SK-N-SH (cell line): ENCODE measurements around the gene PRKACB. TPM values are rescaled to one million over a fixed set of nuclear protein-coding genes. Genes with fewer than 3 reads are reported as not detected.

Source experiments
- CTCF ChIA-PET: fragments of 300-600, 350-600 bp; formaldehyde crosslinking; extraction: SDS; loops from one replicate; lab custom pipeline; 2021; lab: Yijun Ruan, JAX
- POLR2A ChIA-PET: fragments of 350-600 bp; sonication (Branson Sonifier 250); formaldehyde crosslinking; extraction: SDS; loops from one replicate; lab custom pipeline; 2020; ENCODE audit warnings: antibody characterized with exemption, inconsistent platforms; lab: Yijun Ruan, JAX
- DNase-seq: peaks from one replicate; pipeline ENCODE4 v3.0.0; 2012
- H2AFZ ChIP-seq: fragments of 200-600 bp; sonication (generic); 2 replicates; pipeline ENCODE4 v1.8.1; 2016; ENCODE audit warnings: antibody characterized with exemption, mild to moderate bottlenecking, low read depth
- H3F3A ChIP-seq: fragments of 200-600 bp; sonication (generic); replicated peaks from 2 replicates; pipeline ENCODE3; 2016; ENCODE audit warnings: antibody characterized with exemption, mild to moderate bottlenecking; ENCODE audit not compliant: insufficient read depth
- H3K27ac ChIP-seq, 2 experiments: fragments of 200-500 bp in 1 of 2; fragments of 200-600 bp in 1 of 2; sonication (Bioruptor generic) in 1 of 2; sonication (generic), shearing (Covaris generic) in 1 of 2; 2 replicates each; pipeline versions ENCODE4 v1.5.1 to v1.6.1; 2014 to 2016; ENCODE audit warnings: low read depth in 2 of 2, inconsistent platforms in 1 of 2, low read length in 1 of 2, mild to moderate bottlenecking in 1 of 2, mixed read lengths in 1 of 2
- H3K27me3 ChIP-seq: fragments of 200-600 bp; sonication (generic), shearing (Covaris generic); 2 replicates; pipeline ENCODE4 v1.6.1; 2016; ENCODE audit warnings: mixed run types; ENCODE audit not compliant: insufficient read depth
- H3K36me3 ChIP-seq, 2 experiments: fragments of 200-500 bp in 1 of 2; fragments of 200-600 bp in 1 of 2; sonication (Bioruptor generic) in 1 of 2; sonication (generic) in 1 of 2; replicated peaks in 1 of 2; 2 replicates each; pipeline versions ENCODE3 to v1.5.1; 2014 to 2016; ENCODE audit warnings: low read length in 1 of 2, mild to moderate bottlenecking in 1 of 2; ENCODE audit not compliant: insufficient read depth in 2 of 2, control insufficient read depth in 1 of 2
- H3K4me1 ChIP-seq, 2 experiments: fragments of 200-500 bp in 1 of 2; fragments of 200-600 bp in 1 of 2; sonication (Bioruptor generic) in 1 of 2; sonication (generic), shearing (Covaris generic) in 1 of 2; 2 replicates each; pipeline versions ENCODE4 v1.5.1 to v1.6.1; 2014 to 2016; ENCODE audit warnings: low read depth in 1 of 2, low read length in 1 of 2, mixed run types in 1 of 2; ENCODE audit not compliant: insufficient read depth in 2 of 2, control insufficient read depth in 1 of 2
- H3K4me2 ChIP-seq: fragments of 200-600 bp; sonication (generic), shearing (Covaris generic); 2 replicates; pipeline ENCODE4 v1.6.1; 2017; ENCODE audit warnings: mixed run types
- H3K4me3 ChIP-seq, 2 experiments: fragments of 200-500 bp in 1 of 2; fragments of 200-600 bp in 1 of 2; sonication (Bioruptor generic) in 1 of 2; sonication (generic), shearing (Covaris generic) in 1 of 2; 2 replicates each; pipeline versions ENCODE4 v1.5.1 to v1.8.1; 2014 to 2016; ENCODE audit warnings: low read depth in 2 of 2, inconsistent platforms in 1 of 2, low read length in 1 of 2, mild to moderate bottlenecking in 1 of 2, mixed read lengths in 1 of 2, moderate library complexity in 1 of 2
- H3K79me2 ChIP-seq: fragments of 200-600 bp; sonication (generic); 2 replicates; pipeline ENCODE4 v1.8.1; 2017; ENCODE audit warnings: mild to moderate bottlenecking; ENCODE audit not compliant: insufficient read depth
- H3K9ac ChIP-seq: fragments of 200-600 bp; sonication (generic); 2 replicates; pipeline ENCODE4 v1.6.1; 2017; ENCODE audit warnings: mixed run types
- H3K9me2 ChIP-seq: fragments of 200-600 bp; sonication (generic); 2 replicates; pipeline ENCODE4 v1.6.1; 2017; ENCODE audit warnings: mixed run types
- H3K9me3 ChIP-seq: fragments of 200-600 bp; sonication (generic); 2 replicates; pipeline ENCODE4 v1.6.1; 2017; ENCODE audit warnings: mixed run types, mild to moderate bottlenecking, moderate library complexity
- H4K20me1 ChIP-seq: fragments of 200-600 bp; sonication (generic); 2 replicates; pipeline ENCODE4 v1.6.1; 2017; ENCODE audit warnings: mild to moderate bottlenecking, mixed run types; ENCODE audit not compliant: insufficient read depth
- CHD2 ChIP-seq: fragments of 150-350 bp; IDR thresholded peaks from 2 replicates; pipeline ENCODE4 v1.6.1; 2018; ENCODE audit warnings: low read length; ENCODE audit not compliant: partially characterized antibody
- EP300 ChIP-seq, 2 experiments: IDR thresholded peaks; 2 replicates each; pipeline versions ENCODE4 v1.4.0 to v1.6.1; 2012; ENCODE audit warnings: borderline replicate concordance in 1 of 2, low read depth in 1 of 2, low read length in 1 of 2
- FOSL2 ChIP-seq: IDR thresholded peaks from 2 replicates; pipeline ENCODE4 v1.4.0; 2012; ENCODE audit warnings: low read depth, mild to moderate bottlenecking, moderate library complexity, borderline replicate concordance
- FOXJ3 ChIP-seq: sonication (generic); formaldehyde crosslinking; IDR thresholded peaks from 2 replicates; pipeline ENCODE4 v1.5.1; 2020; ENCODE audit warnings: mild to moderate bottlenecking, missing genetic modification reagents
- FOXM1 ChIP-seq: IDR thresholded peaks from 2 replicates; pipeline ENCODE4 v1.4.0; 2012; ENCODE audit warnings: low read depth, mild to moderate bottlenecking
- GABPA ChIP-seq: IDR thresholded peaks from 2 replicates; pipeline ENCODE4 v1.4.0; 2012; ENCODE audit warnings: low read depth, mild to moderate bottlenecking
- IRF3 ChIP-seq: fragments of 150-350 bp; IDR thresholded peaks from 2 replicates; pipeline ENCODE4 v1.6.1; 2016; ENCODE audit warnings: mild to moderate bottlenecking, low read depth, low read length
- MAX ChIP-seq: IDR thresholded peaks from 2 replicates; pipeline ENCODE4 v1.4.0; 2012; ENCODE audit warnings: low read depth
- MXI1 ChIP-seq: IDR thresholded peaks from 2 replicates; pipeline ENCODE4 v1.6.1; 2012; ENCODE audit warnings: mild to moderate bottlenecking, low read depth, low read length, improper control_type of control experiment
- NFIC ChIP-seq: IDR thresholded peaks from 2 replicates; pipeline ENCODE4 v1.4.0; 2012; ENCODE audit warnings: borderline replicate concordance
- RAD21 ChIP-seq: IDR thresholded peaks from 2 replicates; pipeline ENCODE4 v1.6.1; 2012; ENCODE audit warnings: mild to moderate bottlenecking, low read length
- REST ChIP-seq: IDR thresholded peaks from 2 replicates; pipeline ENCODE4 v1.6.1; 2012; ENCODE audit warnings: mild to moderate bottlenecking, low read depth, low read length, moderate library complexity
- RFX5 ChIP-seq: IDR thresholded peaks from 2 replicates; pipeline ENCODE4 v1.6.1; 2012; ENCODE audit warnings: mild to moderate bottlenecking, improper control_type of control experiment, low read length
- RXRA ChIP-seq: IDR thresholded peaks from 2 replicates; pipeline ENCODE4 v1.4.0; 2012; ENCODE audit warnings: low read depth, mild to moderate bottlenecking, borderline replicate concordance
- SMC3 ChIP-seq: IDR thresholded peaks from 2 replicates; pipeline ENCODE4 v1.6.1; 2012; ENCODE audit warnings: low read depth, low read length, improper control_type of control experiment
- USF2 ChIP-seq: fragments of 150-350 bp; IDR thresholded peaks from 2 replicates; pipeline ENCODE4 v1.6.1; 2017; ENCODE audit warnings: antibody characterized with exemption, low read length, low read depth, borderline replicate concordance
- YY1 ChIP-seq: IDR thresholded peaks from 2 replicates; pipeline ENCODE4 v1.4.0; 2012; ENCODE audit warnings: low read depth, mild to moderate bottlenecking
- WGBS: methylation state at CpG from one replicate; pipeline ENCODE4 v1.1.6; 2017; ENCODE audit warnings: low lambda C conversion rate; 5-methylcytosine and 5-hydroxymethylcytosine counted together
- polyA plus RNA-seq, 3 experiments: library from polyadenylated mRNA; depleted of rRNA; stranded (reverse); fragments of >200 nt; gene quantifications; 2 replicates each; pipeline ENCODE4 v1.2.3, GENCODE V29; 2012

Gene PRKACB
- polyA plus RNA-seq, 1 of the 3 experiments (the other 2 are of a cell fraction) = 7.5 TPM

- H3K9me3 ChIP-seq = no peaks in the 10 kb centered on the region
- POLR2A ChIA-PET = no interaction called here
- no peak for DNase-seq
- no peaks in the 10 kb centered on the region for H3K27me3 ChIP-seq
- H3K79me2 ChIP-seq = peaks cover 19% of the 10 kb centered on the region
- TF ChIP-seq RFX5 (no peak), EP300 (IDR thresholded peaks at IDR 0.05; ENCODE audit: borderline replicate concordance in 1 of 2, low read depth in 1 of 2, low read length in 1 of 2) (no peak), FOSL2 (no peak), USF2 (no peak), YY1 (no peak), IRF3 (no peak), MAX (no peak), NFIC (no peak), RXRA (no peak), CHD2 (no peak), SMC3 (no peak), MXI1 (no peak), FOXJ3 (no peak), REST (no peak), RAD21 (no peak), GABPA (no peak), FOXM1 (no peak)
- TF ChIP-seq, all 33 proteins: peak for 0
- 95% methylated on average over 2 of the region's 2 CpGs for WGBS
- Histone ChIP-seq H4K20me1 (no peaks in the 10 kb centered on the region), H3F3A (peaks cover 8% of the 10 kb centered on the region), H3K36me3 (no peaks in the 10 kb centered on the region), H3K9me2 (no peaks in the 10 kb centered on the region), H3K4me2 (no peak overlapping the region), H3K4me1 (peaks cover 0 to 17% of the 10 kb centered on the region in 2 experiments; a peak in 2 of 4 replicates), H2AFZ (no peak overlapping the region), H3K27ac (no peak overlapping the region), H3K4me3 (no peak overlapping the region), H3K9ac (no peak overlapping the region)
- CTCF ChIA-PET = interaction anchor here (0.6 to 1.4 kb wide), 2 partner anchors 223 to 271 kb away, joined by 3 read pairs; no protein-coding TSS in a partner anchor
Observed at GRCh38 chr1:84168783-84169182, 24.7 kb downstream of the PRKACB start.
